Tibial nerve (tissue), 3 donors: ENCODE results near the gene RAMP1.

ENCODE experiments used
- CTCF ChIP-seq, 5 experiments: fragments of 200-600 bp in 3 of 5; fragments of 450-650 bp in 2 of 5; sonication (generic) in 3 of 5; IDR thresholded peaks; one replicate each; pipeline ENCODE4 v1.5.1; 2016 to 2019; ENCODE audit warnings: antibody characterized with exemption in 5 of 5, mild to moderate bottlenecking in 3 of 5, moderate library complexity in 2 of 5
- POLR2A ChIP-seq, 2 donors: fragments of 450-650 bp; IDR thresholded peaks; one replicate each; pipeline ENCODE4 v1.6.1; 2017; ENCODE audit warnings: antibody characterized with exemption in 2 of 2, mild to moderate bottlenecking in 2 of 2, moderate library complexity in 2 of 2

GRCh38 chr2:237823544-237823943, 35.9 kb upstream of the RAMP1 start:
- no peak for TF ChIP-seq CTCF (IDR thresholded peaks at IDR 0.05)
- TF ChIP-seq POLR2A (IDR thresholded peaks at IDR 0.05): no peak
